ENCODE measurements around the gene CAMSAP3.
"Not testable (repeated sequence)": the region's sequence is repeated elsewhere in the genome, so short reads cannot be mapped to it uniquely, and the experiment has no call there.

CAMSAP3 gene

GRCh38 chr19:7633698-7634097 is 38.0 kb downstream of the CAMSAP3 start, which contains the start of gene PCP2:
PCP2 (minus strand) TSS chr19:7633719; CDS start chr19:7633457, 262 bp downstream.
- H3K27me3 Mint-ChIP-seq: no peaks in the 10 kb centered on the region
- H3K4me1 Mint-ChIP-seq: peaks cover 43% of the 10 kb centered on the region
- no peak within 1 kb of the TSS for H3K27ac Mint-ChIP-seq
- H3K9me3 Mint-ChIP-seq: no peaks in the 10 kb centered on the region
- H3K4me3 Mint-ChIP-seq: no peak within 1 kb of the TSS
- peaks cover 7% of the 10 kb centered on the region for H3K36me3 Mint-ChIP-seq

GRCh38 chr19:7635670-7636069 is 40.0 kb downstream of the CAMSAP3 start:
- Mint-ChIP-seq H3K4me1 (peaks cover 40% of the 10 kb centered on the region), H3K36me3 (no peaks in the 10 kb centered on the region), H3K27ac (no peak overlapping the region), H3K4me3 (peak overlapping the region; percentile 79), H3K27me3 (no peaks in the 10 kb centered on the region), H3K9me3 (no peaks in the 10 kb centered on the region)

GRCh38 chr19:7636317-7636690 is 40.6 kb downstream of the CAMSAP3 start:
- no peaks in the 10 kb centered on the region for H3K27me3 Mint-ChIP-seq
- no peaks in the 10 kb centered on the region for H3K36me3 Mint-ChIP-seq
- H3K4me1 Mint-ChIP-seq: peaks cover 36% of the 10 kb centered on the region
- no peaks in the 10 kb centered on the region for H3K9me3 Mint-ChIP-seq
- H3K27ac Mint-ChIP-seq: no peak overlapping the region
- peak overlapping the region; percentile 83 for H3K4me3 Mint-ChIP-seq

GRCh38 chr19:7636691-7637373 is 41.2 kb downstream of the CAMSAP3 start, which contains the start of gene STXBP2:
STXBP2 (plus strand) TSS chr19:7637110; CDS start chr19:7637150, 40 bp downstream.
- peak within 1 kb of the TSS; percentile 74 for H3K27ac Mint-ChIP-seq
- no peaks in the 10 kb centered on the region for H3K36me3 Mint-ChIP-seq
- no peaks in the 10 kb centered on the region for H3K27me3 Mint-ChIP-seq
- H3K4me3 Mint-ChIP-seq: peak within 1 kb of the TSS; percentile 83
- H3K4me1 Mint-ChIP-seq: peaks cover 36% of the 10 kb centered on the region
- no peaks in the 10 kb centered on the region for H3K9me3 Mint-ChIP-seq

GRCh38 chr19:7637374-7638256 is 42.0 kb downstream of the CAMSAP3 start:
- Mint-ChIP-seq H3K4me1 (peaks cover 36% of the 10 kb centered on the region), H3K27me3 (no peaks in the 10 kb centered on the region), H3K27ac (peak overlapping the region; percentile 51), H3K36me3 (no peaks in the 10 kb centered on the region), H3K4me3 (peak overlapping the region; percentile 83), H3K9me3 (no peaks in the 10 kb centered on the region)

- Mint-ChIP-seq H3K36me3 (no peaks in the 10 kb centered on the region), H3K4me3 (no peak overlapping the region), H3K27ac (no peak overlapping the region)
These were observed 43.3 kb downstream of the CAMSAP3 start for GRCh38 chr19:7638802-7639465.

GRCh38 chr19:7639863-7640348 is 44.2 kb downstream of the CAMSAP3 start:
- peak overlapping the region; percentile 0 for H3K4me3 Mint-ChIP-seq
- peaks cover 36% of the 10 kb centered on the region for H3K4me1 Mint-ChIP-seq
- no peaks in the 10 kb centered on the region for H3K9me3 Mint-ChIP-seq
- no peaks in the 10 kb centered on the region for H3K27me3 Mint-ChIP-seq
- no peaks in the 10 kb centered on the region for H3K36me3 Mint-ChIP-seq
- H3K27ac Mint-ChIP-seq: no peak overlapping the region

More at GRCh38 chr19:7638802-7639465, 43.3 kb downstream of the CAMSAP3 start:
- Mint-ChIP-seq H3K9me3 (no peaks in the 10 kb centered on the region), H3K27me3 (no peaks in the 10 kb centered on the region), H3K4me1 (peaks cover 36% of the 10 kb centered on the region)

GRCh38 chr19:7640803-7641202 is 45.1 kb downstream of the CAMSAP3 start:
- no peaks in the 10 kb centered on the region for H3K27me3 Mint-ChIP-seq
- no peak overlapping the region for H3K4me3 Mint-ChIP-seq
- H3K4me1 Mint-ChIP-seq: peaks cover 33% of the 10 kb centered on the region
- peaks cover 1% of the 10 kb centered on the region for H3K36me3 Mint-ChIP-seq
- no peaks in the 10 kb centered on the region for H3K9me3 Mint-ChIP-seq
- H3K27ac Mint-ChIP-seq: no peak overlapping the region

- no peak overlapping the region for H3K4me3 Mint-ChIP-seq
- no peaks in the 10 kb centered on the region for H3K9me3 Mint-ChIP-seq
- H3K27ac Mint-ChIP-seq: no peak overlapping the region
- H3K36me3 Mint-ChIP-seq: peaks cover 2% of the 10 kb centered on the region
- H3K4me1 Mint-ChIP-seq: peaks cover 31% of the 10 kb centered on the region
- no peaks in the 10 kb centered on the region for H3K27me3 Mint-ChIP-seq
These were observed 45.9 kb downstream of the CAMSAP3 start for GRCh38 chr19:7641290-7642276.

GRCh38 chr19:7642295-7643030 is 46.8 kb downstream of the CAMSAP3 start:
- Mint-ChIP-seq H3K27me3 (no peaks in the 10 kb centered on the region), H3K36me3 (peaks cover 2% of the 10 kb centered on the region), H3K9me3 (no peaks in the 10 kb centered on the region), H3K27ac (no peak overlapping the region), H3K4me1 (peaks cover 28% of the 10 kb centered on the region), H3K4me3 (no peak overlapping the region)

GRCh38 chr19:7643031-7643415 is 47.4 kb downstream of the CAMSAP3 start:
- H3K36me3 Mint-ChIP-seq: peaks cover 4% of the 10 kb centered on the region
- H3K9me3 Mint-ChIP-seq: no peaks in the 10 kb centered on the region
- H3K27me3 Mint-ChIP-seq: no peaks in the 10 kb centered on the region
- no peak overlapping the region for H3K4me3 Mint-ChIP-seq
- H3K27ac Mint-ChIP-seq: no peak overlapping the region
- peaks cover 22% of the 10 kb centered on the region for H3K4me1 Mint-ChIP-seq

GRCh38 chr19:7643629-7644549 is 48.2 kb downstream of the CAMSAP3 start:
- not testable (repeated sequence) for H3K4me3 Mint-ChIP-seq, H3K27me3 Mint-ChIP-seq, H3K36me3 Mint-ChIP-seq, H3K9me3 Mint-ChIP-seq, H3K27ac Mint-ChIP-seq
- H3K4me1 Mint-ChIP-seq: peaks cover 14% of the 10 kb centered on the region

- Mint-ChIP-seq H3K27ac (no peak overlapping the region), H3K36me3 (peaks cover 4% of the 10 kb centered on the region), H3K9me3 (no peaks in the 10 kb centered on the region), H3K4me3 (no peak overlapping the region), H3K4me1 (peaks cover 9% of the 10 kb centered on the region), H3K27me3 (no peaks in the 10 kb centered on the region)
These were observed 48.9 kb downstream of the CAMSAP3 start for GRCh38 chr19:7644550-7644877.

All from activated naive CD4-positive, alpha-beta T cell treated with anti-CD3 and anti-CD28 coated beads, Interleukin-2, amount 50 U/mL, for 24 hours (primary cell).